HCT116 (cell line): ENCODE measurements around the gene AKT1. TPM values are rescaled to one million over a fixed set of nuclear protein-coding genes. Genes with fewer than 3 reads are reported as not detected.
"Not testable (repeated sequence)": the region's sequence is repeated elsewhere in the genome, so short reads cannot be mapped to it uniquely, and the experiment has no call there.

ENCODE experiments used
- ATAC-seq: fragments of 200-7000 bp; cut with Tn5 transposase; 2 replicates; pipeline ENCODE4 v1.9.1; 2020; ENCODE audit warnings: mild to moderate bottlenecking, moderate library complexity
- BruUV-seq: library from RNA; stranded (reverse); fragments of 400-500 nt; replicated peaks from 2 replicates; lab custom pipeline; 2021; lab: Mats Ljungman, UMichigan
- CTCF ChIA-PET: fragments of 300-600 bp; sonication (Branson Sonifier 250); formaldehyde crosslinking; loops from one replicate; lab custom pipeline; 2021; ENCODE audit warnings: antibody characterized with exemption; lab: Charles Lee
- POLR2A ChIA-PET: fragments of 300-600, 350-600 bp; sonication (Branson Sonifier 250); formaldehyde crosslinking; loops from one replicate; lab custom pipeline; 2021; ENCODE audit warnings: antibody characterized with exemption; lab: Charles Lee
- RAD21 ChIA-PET, 2 experiments: fragments of 300-600 bp; sonication (Branson Sonifier 250); formaldehyde crosslinking; loops; one replicate each; lab custom pipeline; 2023; ENCODE audit warnings: low total read pairs in 2 of 2; ENCODE audit not compliant: uncharacterized antibody in 2 of 2, unreplicated experiment in 2 of 2, low non-redundant PET in 1 of 2; lab: Charles Lee
- DNase-seq: peaks from one replicate; pipeline ENCODE4 v3.0.0-alpha.2; 2010; ENCODE audit warnings: low read depth, low spot score
- H2AFZ ChIP-seq: fragments of 200-600 bp; shearing (Covaris generic), sonication (generic); 2 replicates; pipeline ENCODE4 v1.6.1; 2017; ENCODE audit warnings: low read depth, mixed run types, mixed read lengths, antibody characterized with exemption, low read length; ENCODE audit not compliant: poor library complexity, severe bottlenecking
- H3K27ac ChIP-seq: 2 replicates; pipeline ENCODE4 v1.5.1; 2012; ENCODE audit warnings: low read depth, low read length
- H3K27me3 ChIP-seq: fragments of 200-600 bp; sonication (generic); 2 replicates; pipeline ENCODE4 v1.6.1; 2016; ENCODE audit warnings: mixed run types, low read length, mixed read lengths; ENCODE audit not compliant: insufficient read depth
- H3K36me3 ChIP-seq, 2 experiments: fragments of 200-500 bp in 1 of 2; fragments of 200-600 bp in 1 of 2; sonication (Bioruptor generic) in 1 of 2; sonication (generic) in 1 of 2; 2 replicates each; pipeline versions ENCODE4 v1.5.1 to v1.6.1; 2014 to 2016; ENCODE audit warnings: low read length in 2 of 2, inconsistent platforms in 1 of 2, mixed read lengths in 1 of 2, mixed run types in 1 of 2; ENCODE audit not compliant: insufficient read depth in 2 of 2, control insufficient read depth in 1 of 2
- H3K4me1 ChIP-seq, 2 experiments: fragments of 200-600 bp in 1 of 2; sonication (generic) in 1 of 2; 2 replicates each; pipeline versions ENCODE4 v1.5.1 to v1.6.1; 2012 to 2017; ENCODE audit warnings: low read length in 2 of 2, inconsistent platforms in 1 of 2, mild to moderate bottlenecking in 1 of 2, mixed read lengths in 1 of 2, mixed run types in 1 of 2, moderate library complexity in 1 of 2; ENCODE audit not compliant: insufficient read depth in 2 of 2, control insufficient read depth in 1 of 2
- H3K4me2 ChIP-seq: fragments of 200-600 bp; sonication (generic); 2 replicates; pipeline ENCODE4 v1.6.1; 2017; ENCODE audit warnings: mixed run types, low read length, mixed read lengths
- H3K4me3 ChIP-seq, 2 experiments: fragments of 200-600 bp in 1 of 2; sonication (generic) in 1 of 2; replicated peaks in 1 of 2; 2 replicates each; pipeline ENCODE4 v1.5.1; 2011 to 2016; ENCODE audit warnings: low read length in 2 of 2, control low read depth in 1 of 2, low read depth in 1 of 2, mild to moderate bottlenecking in 1 of 2, mixed read lengths in 1 of 2, mixed run types in 1 of 2
- H3K79me2 ChIP-seq: fragments of 200-600 bp; sonication (generic); 2 replicates; pipeline ENCODE4 v1.6.1; 2017; ENCODE audit warnings: mild to moderate bottlenecking, mixed run types, low read length, moderate library complexity, mixed read lengths; ENCODE audit not compliant: insufficient read depth
- H3K9ac ChIP-seq: fragments of 200-600 bp; sonication (generic); 2 replicates; pipeline ENCODE4 v1.6.1; 2016; ENCODE audit warnings: low read length, mixed read lengths
- H3K9me2 ChIP-seq: fragments of 200-600 bp; sonication (generic), shearing (Covaris generic); 2 replicates; pipeline ENCODE4 v1.6.1; 2017; ENCODE audit warnings: mixed run types, mild to moderate bottlenecking, moderate library complexity; ENCODE audit not compliant: insufficient read depth
- H3K9me3 ChIP-seq, 2 experiments: fragments of 200-500 bp in 1 of 2; fragments of 200-600 bp in 1 of 2; sonication (Bioruptor generic) in 1 of 2; sonication (generic) in 1 of 2; 2 replicates each; pipeline ENCODE4 v1.6.1; 2014 to 2017; ENCODE audit warnings: low read length in 2 of 2, mixed read lengths in 2 of 2, inconsistent platforms in 1 of 2, low read depth in 1 of 2, mild to moderate bottlenecking in 1 of 2, mixed run types in 1 of 2, moderate library complexity in 1 of 2; ENCODE audit not compliant: control insufficient read depth in 1 of 2, insufficient read depth in 1 of 2
- H4K20me1 ChIP-seq: fragments of 200-600 bp; sonication (generic), shearing (Covaris generic); 2 replicates; pipeline ENCODE4 v1.6.1; 2017; ENCODE audit warnings: mixed run types, mild to moderate bottlenecking, moderate library complexity; ENCODE audit not compliant: insufficient read depth
- EGR1 ChIP-seq: IDR thresholded peaks from 2 replicates; pipeline ENCODE4 v1.6.1; 2012; ENCODE audit warnings: low read depth
- EZH2phosphoT487 ChIP-seq: fragments of 200-600 bp; IDR thresholded peaks from 2 replicates; pipeline ENCODE4 v1.6.1; 2018; ENCODE audit warnings: antibody characterized with exemption, borderline replicate concordance
- FOSL1 ChIP-seq: IDR thresholded peaks from 2 replicates; pipeline ENCODE4 v1.6.1; 2012; ENCODE audit warnings: low read depth
- JUND ChIP-seq: IDR thresholded peaks from 2 replicates; pipeline ENCODE4 v1.6.1; 2012
- RAD21 ChIP-seq: IDR thresholded peaks from 2 replicates; pipeline ENCODE4 v1.6.1; 2012; ENCODE audit warnings: low read depth, mild to moderate bottlenecking
- intact Hi-C: fragments of 100-400 bp; cut with micrococcal nuclease; formaldehyde crosslinking; loops from 2 replicates; pipeline ENCODE4 v1.10.0; 2022
- total RNA-seq: library from RNA; stranded (reverse); gene quantifications from one replicate; pipeline ENCODE4 v1.2.1, GENCODE V29; 2021; ENCODE audit not compliant: unreplicated experiment
- TF ChIP-seq, protein P1 (sequence below), 3 experiments: fragments of 200-600 bp in 1 of 3; sonication (generic) in 1 of 3; IDR thresholded peaks in 2 of 3; conservative IDR thresholded peaks in 1 of 3; 2 replicates each; pipeline ENCODE4 v1.5.1; 2012 to 2017; ENCODE audit warnings: low read depth in 2 of 3, low read length in 2 of 3, antibody characterized with exemption in 1 of 3, borderline replicate concordance in 1 of 3, control low read depth in 1 of 3, mild to moderate bottlenecking in 1 of 3, mixed read lengths in 1 of 3, mixed run types in 1 of 3, moderate library complexity in 1 of 3; ENCODE audit not compliant: insufficient read depth in 1 of 3

AKT1 gene
- total RNA-seq, 1 experiment from 2014 or later = 152 TPM

- TF ChIP-seq, protein P1, sequence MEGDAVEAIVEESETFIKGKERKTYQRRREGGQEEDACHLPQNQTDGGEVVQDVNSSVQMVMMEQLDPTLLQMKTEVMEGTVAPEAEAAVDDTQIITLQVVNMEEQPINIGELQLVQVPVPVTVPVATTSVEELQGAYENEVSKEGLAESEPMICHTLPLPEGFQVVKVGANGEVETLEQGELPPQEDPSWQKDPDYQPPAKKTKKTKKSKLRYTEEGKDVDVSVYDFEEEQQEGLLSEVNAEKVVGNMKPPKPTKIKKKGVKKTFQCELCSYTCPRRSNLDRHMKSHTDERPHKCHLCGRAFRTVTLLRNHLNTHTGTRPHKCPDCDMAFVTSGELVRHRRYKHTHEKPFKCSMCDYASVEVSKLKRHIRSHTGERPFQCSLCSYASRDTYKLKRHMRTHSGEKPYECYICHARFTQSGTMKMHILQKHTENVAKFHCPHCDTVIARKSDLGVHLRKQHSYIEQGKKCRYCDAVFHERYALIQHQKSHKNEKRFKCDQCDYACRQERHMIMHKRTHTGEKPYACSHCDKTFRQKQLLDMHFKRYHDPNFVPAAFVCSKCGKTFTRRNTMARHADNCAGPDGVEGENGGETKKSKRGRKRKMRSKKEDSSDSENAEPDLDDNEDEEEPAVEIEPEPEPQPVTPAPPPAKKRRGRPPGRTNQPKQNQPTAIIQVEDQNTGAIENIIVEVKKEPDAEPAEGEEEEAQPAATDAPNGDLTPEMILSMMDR (IDR thresholded peaks at IDR 0.05 in 2 of 3, conservative IDR thresholded peaks at IDR 0.05 in 1 of 3; ENCODE audit: borderline replicate concordance in 1 of 3, insufficient read depth in 1 of 3, low read depth in 2 of 3, low read length in 2 of 3) = no peak
- TF ChIP-seq EZH2phosphoT487 = no peak
- TF ChIP-seq FOSL1 = no peak
- TF ChIP-seq JUND = no peak
- TF ChIP-seq RAD21 = no peak
- TF ChIP-seq EGR1 = no peak
These were observed 46.2 kb upstream of the AKT1 start (continued) for GRCh38 chr14:104841730-104842129.

- H3K4me3 ChIP-seq, H3K79me2 ChIP-seq, intact Hi-C loops, H2AFZ ChIP-seq, H3K27me3 ChIP-seq, H3K9me2 ChIP-seq, POLR2A ChIA-PET, H3K9me3 ChIP-seq, H3K27ac ChIP-seq, CTCF ChIA-PET, H4K20me1 ChIP-seq, ATAC-seq, H3K4me1 ChIP-seq, H3K9ac ChIP-seq, H3K4me2 ChIP-seq, H3K36me3 ChIP-seq, RAD21 ChIA-PET, DNase-seq, BruUV-seq: not testable (repeated sequence)
These were observed 40.8 kb upstream of the AKT1 start for GRCh38 chr14:104836171-104836935.
